ENCODE data around the gene DCLRE1A. TPM values are rescaled to one million over a fixed set of nuclear protein-coding genes. Genes with fewer than 3 reads are reported as not detected.

Gene DCLRE1A
- 4.2 and 6.3 TPM in 2 replicates for total RNA-seq

GRCh38 chr10:113854013-113854760 lies at the start of gene DCLRE1A, which contains the start of gene NHLRC2:
TSS of gene DCLRE1A (minus strand) at chr10:113854082. CDS start at chr10:113853182, 900 bp downstream.
TSS of gene NHLRC2 (plus strand) at chr10:113854661. CDS start at chr10:113854873, 212 bp downstream.

Other genes starting within 250 kb of the DCLRE1A start
- not detected in 2 replicates for gene NRAP, start 190.0 kb downstream of the DCLRE1A start, total RNA-seq
- gene CASP7, start 174.2 kb downstream of the DCLRE1A start, total RNA-seq, result 18.4 and 22.3 TPM in 2 replicates
- gene PLEKHS1, start 102.4 kb downstream of the DCLRE1A start, total RNA-seq, result not detected in 2 replicates
- gene NHLRC2, start 579 bp upstream of the DCLRE1A start, total RNA-seq, result 12.8 and 17.4 TPM in 2 replicates
- gene ADRB1, start 189.8 kb upstream of the DCLRE1A start, total RNA-seq, result not detected in 2 replicates

All from smooth muscle cell of the umbilical artery (primary cell).